Measurements from ENCODE around the gene SLC34A1.

Gene SLC34A1

DNA sequence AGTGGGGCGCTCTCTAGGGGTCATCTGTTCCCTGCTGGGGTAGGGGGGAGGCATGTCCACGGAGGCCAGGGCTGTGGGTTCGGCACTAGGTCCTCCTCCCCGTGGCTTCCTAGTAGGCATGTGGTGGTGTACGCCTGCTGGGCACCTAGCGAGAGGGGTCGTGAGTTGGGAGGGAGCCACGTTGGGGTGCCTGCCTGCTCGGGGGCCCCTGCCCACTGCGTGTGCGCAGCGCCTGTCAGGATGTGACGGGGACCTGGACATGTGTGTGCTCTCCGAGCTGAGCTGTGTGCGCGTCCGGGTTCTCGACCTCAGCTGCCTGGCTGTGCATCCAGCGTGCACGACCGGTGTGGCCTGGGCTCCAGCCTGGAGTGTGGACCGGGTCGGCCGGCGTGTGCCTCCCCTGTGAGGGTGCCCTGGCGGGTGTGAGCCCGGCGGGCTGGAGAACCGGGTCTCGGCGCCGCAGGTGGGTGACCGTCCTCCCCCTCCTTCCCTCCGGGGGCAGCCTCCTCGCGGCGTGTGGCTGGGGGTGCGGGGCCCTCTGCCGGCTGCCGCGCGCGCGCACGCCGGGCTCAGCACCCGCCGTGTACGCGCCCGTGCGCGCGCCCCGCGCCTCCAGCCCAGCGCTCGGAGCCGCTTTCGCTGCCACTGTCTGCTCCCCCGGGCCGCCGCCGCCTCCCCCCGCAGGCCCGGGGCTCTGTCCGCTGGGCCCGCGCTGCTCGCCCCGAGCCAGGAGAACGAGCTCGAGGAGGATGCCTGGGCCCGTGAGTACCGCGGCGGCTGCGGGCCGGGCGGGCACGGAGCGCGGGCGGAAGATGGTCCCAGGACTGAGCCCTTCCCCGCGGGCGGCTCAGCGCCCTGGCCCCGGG, 62.2 kb downstream of the SLC34A1 start, which contains the start of gene PRR7:
PRR7 (plus strand) TSS at position 615 of the 866 bp plus-strand sequence. CDS start 8,254 bp downstream, outside the sequence.
- DNase-seq (ENCODE audit: low read depth) = peak; percentile 78

GRCh38 chr5:177447066-177447610, 62.9 kb downstream of the SLC34A1 start:
- peak; percentile 67 for DNase-seq (ENCODE audit: low read depth)

- DNase-seq (ENCODE audit: low read depth) = no peak
Measured at GRCh38 chr5:177447611-177448243, 63.5 kb downstream of the SLC34A1 start.

Data from activated T-cell treated with anti-CD3 and anti-CD28 coated beads for 48 hours (primary cell).